ENCODE data around the gene ASAP3. TPM values are rescaled to one million over a fixed set of nuclear protein-coding genes. Genes with fewer than 3 reads are reported as not detected.

ASAP3 gene
- total and polyA plus RNA-seq, 4 donors = 8.3 to 25.9 (median 16.7) TPM

GRCh38 chr1:23524163-23524562 is 40.2 kb upstream of the ASAP3 start:
- 75% methylated on average over 3 of the region's 3 CpGs for WGBS
- Histone ChIP-seq H3K36me3 (ENCODE audit: control insufficient read depth in 4 of 4, insufficient read depth in 3 of 4, low read depth in 1 of 4, low read length in 3 of 4) (no peaks in the 10 kb centered on the region), H3K27me3 (ENCODE audit: control insufficient read depth in 4 of 4, insufficient read depth in 4 of 4, low read length in 3 of 4) (no peaks in the 10 kb centered on the region), H3K9ac (ENCODE audit: low read depth in 1 of 2, low read length in 2 of 2) (no peak overlapping the region), H3K4me1 (ENCODE audit: control insufficient read depth in 4 of 4, insufficient read depth in 4 of 4, low read length in 3 of 4) (no peaks in the 10 kb centered on the region), H3K27ac (ENCODE audit: low read depth in 1 of 2, low read length in 2 of 2) (peak overlapping the region in 1 of 2 donors; percentile 13), H3K4me3 (ENCODE audit: low read depth in 1 of 3, low read length in 3 of 3) (no peak overlapping the region), H3K9me3 (ENCODE audit: control insufficient read depth in 4 of 4, low read length in 3 of 4) (no peaks in the 10 kb centered on the region)
- no peak for DNase-seq (ENCODE audit: low spot score)
- no peak for TF ChIP-seq SP1 (IDR thresholded peaks at IDR 0.05)
- no peak for TF ChIP-seq TAF1 (conservative IDR thresholded peaks at IDR 0.05)

GRCh38 chr1:23522244-23522982 is 38.4 kb upstream of the ASAP3 start:
- Histone ChIP-seq H3K27ac (ENCODE audit: low read depth in 1 of 2, low read length in 2 of 2) (no peak overlapping the region), H3K27me3 (ENCODE audit: control insufficient read depth in 4 of 4, insufficient read depth in 4 of 4, low read length in 3 of 4) (no peaks in the 10 kb centered on the region), H3K4me3 (ENCODE audit: low read depth in 1 of 3, low read length in 3 of 3) (no peak overlapping the region), H3K9me3 (ENCODE audit: control insufficient read depth in 4 of 4, low read length in 3 of 4) (no peaks in the 10 kb centered on the region), H3K9ac (ENCODE audit: low read depth in 1 of 2, low read length in 2 of 2) (no peak overlapping the region), H3K4me1 (ENCODE audit: control insufficient read depth in 4 of 4, insufficient read depth in 4 of 4, low read length in 3 of 4) (no peaks in the 10 kb centered on the region), H3K36me3 (ENCODE audit: control insufficient read depth in 4 of 4, insufficient read depth in 3 of 4, low read depth in 1 of 4, low read length in 3 of 4) (no peaks in the 10 kb centered on the region)
- TF ChIP-seq HNF4A (conservative IDR thresholded peaks at IDR 0.05) (no peak), NR2F2 (IDR thresholded peaks at IDR 0.05) (no peak), RXRA (IDR thresholded peaks at IDR 0.05) (no peak), MAX (IDR thresholded peaks at IDR 0.05) (no peak), ZBTB33 (IDR thresholded peaks at IDR 0.05) (no peak), ATF3 (IDR thresholded peaks at IDR 0.05) (no peak), SP1 (IDR thresholded peaks at IDR 0.05) (no peak), FOXA1 (IDR thresholded peaks at IDR 0.05) (no peak), JUND (IDR thresholded peaks at IDR 0.05) (no peak)
- DNase-seq (ENCODE audit: low spot score) = no peak
- 87% methylated on average over 7 of the region's 7 CpGs for WGBS

- H3K4me3 ChIP-seq (ENCODE audit: low read depth in 1 of 3, low read length in 3 of 3) = no peak overlapping the region
- no peak for TF ChIP-seq CTCF (IDR thresholded peaks at IDR 0.05; ENCODE audit: low read depth, low read length, missing input control)
- no peak for TF ChIP-seq HNF4A (conservative IDR thresholded peaks at IDR 0.05)
- no peak for TF ChIP-seq SP1 (IDR thresholded peaks at IDR 0.05)
- TF ChIP-seq RAD21 (IDR thresholded peaks at IDR 0.05) = no peak
- TF ChIP-seq TAF1 (conservative IDR thresholded peaks at IDR 0.05) = no peak
- no peak for TF ChIP-seq ZBTB33 (IDR thresholded peaks at IDR 0.05)
- no peak for TF ChIP-seq MAX (IDR thresholded peaks at IDR 0.05)
- TF ChIP-seq NR2F2 (IDR thresholded peaks at IDR 0.05) = no peak
- TF ChIP-seq YY1 (IDR thresholded peaks at IDR 0.05) = no peak
- H3K36me3 ChIP-seq (ENCODE audit: control insufficient read depth in 4 of 4, insufficient read depth in 3 of 4, low read depth in 1 of 4, low read length in 3 of 4) = no peaks in the 10 kb centered on the region
- no peak overlapping the region for H3K27ac ChIP-seq (ENCODE audit: low read depth in 1 of 2, low read length in 2 of 2)
- no peaks in the 10 kb centered on the region for H3K4me1 ChIP-seq (ENCODE audit: control insufficient read depth in 4 of 4, insufficient read depth in 4 of 4, low read length in 3 of 4)
- H3K9me3 ChIP-seq (ENCODE audit: control insufficient read depth in 4 of 4, low read length in 3 of 4) = no peaks in the 10 kb centered on the region
- 97% methylated on average over 16 of the region's 16 CpGs for WGBS
- H3K9ac ChIP-seq (ENCODE audit: low read depth in 1 of 2, low read length in 2 of 2) = no peak overlapping the region
- DNase-seq (ENCODE audit: low spot score) = peak; percentile 70
- H3K27me3 ChIP-seq (ENCODE audit: control insufficient read depth in 4 of 4, insufficient read depth in 4 of 4, low read length in 3 of 4) = no peaks in the 10 kb centered on the region
These were observed 37.6 kb upstream of the ASAP3 start for GRCh38 chr1:23521588-23521987.
